ENCODE data around the gene HTR3D. TPM values are rescaled to one million over a fixed set of nuclear protein-coding genes. Genes with fewer than 3 reads are reported as not detected.

HTR3D gene
- total RNA-seq, 1 experiment from 2014 or later = not detected

DNA sequence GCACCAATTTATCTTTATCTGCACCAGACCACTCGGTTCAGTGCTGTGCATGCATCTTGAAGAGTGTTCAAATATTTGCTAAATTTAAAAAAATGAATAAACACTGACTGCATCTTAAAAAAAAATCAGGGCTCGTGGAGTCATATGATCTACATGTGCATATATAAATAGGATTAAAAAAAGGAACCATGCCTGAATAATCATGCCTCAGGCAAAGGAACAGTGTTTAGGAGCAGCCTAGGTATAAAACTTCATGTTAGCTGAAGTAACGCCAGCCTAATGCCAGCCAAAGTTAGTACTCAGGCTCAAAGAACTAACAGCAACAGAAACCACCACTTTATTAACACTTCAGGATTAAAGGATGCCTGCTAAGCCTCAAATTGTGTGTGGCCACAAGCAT is 23.4 kb upstream of the HTR3D start:
- H3K9me2 ChIP-seq (ENCODE audit: insufficient read depth) = no peaks in the 10 kb centered on the region
- RAD21 ChIA-PET (ENCODE audit: low non-redundant PET in 1 of 2, low total read pairs in 2 of 2, uncharacterized antibody in 2 of 2, unreplicated experiment in 2 of 2) = no interaction called here
- no peaks in the 10 kb centered on the region for H3K27me3 ChIP-seq (ENCODE audit: insufficient read depth, low read length)
- no peak overlapping the region for H3K4me2 ChIP-seq (ENCODE audit: low read length)
- no peaks in the 10 kb centered on the region for H3K79me2 ChIP-seq (ENCODE audit: insufficient read depth, low read length)
- H3K36me3 ChIP-seq (ENCODE audit: control insufficient read depth in 1 of 2, insufficient read depth in 2 of 2, low read length in 2 of 2) = no peaks in the 10 kb centered on the region
- peaks cover 14 to 20% of the 10 kb centered on the region in 2 experiments for H3K4me1 ChIP-seq (ENCODE audit: control insufficient read depth in 1 of 2, insufficient read depth in 2 of 2, low read length in 2 of 2)
- ATAC-seq = no peak
- H2AFZ ChIP-seq (ENCODE audit: low read depth, low read length, poor library complexity, severe bottlenecking) = no peak overlapping the region
- no peaks in the 10 kb centered on the region for H4K20me1 ChIP-seq (ENCODE audit: insufficient read depth)
- no peak overlapping the region for H3K27ac ChIP-seq (ENCODE audit: low read depth, low read length)
- POLR2A ChIA-PET = no interaction called here
- intact Hi-C loops (cut with micrococcal nuclease) = no loop called here
- no peak for TF ChIP-seq EGR1 (IDR thresholded peaks at IDR 0.05; ENCODE audit: low read depth)
- DNase-seq (ENCODE audit: low read depth, low spot score) = no peak
- CTCF ChIA-PET = no interaction called here
- no TSS peak for BruUV-seq (replicated peaks)
- H3K4me3 ChIP-seq (replicated peaks in 1 of 2; ENCODE audit: low read depth in 1 of 2, low read length in 2 of 2) = no peak overlapping the region
- no peak overlapping the region for H3K9ac ChIP-seq (ENCODE audit: low read length)
- no peaks in the 10 kb centered on the region for H3K9me3 ChIP-seq (ENCODE audit: control insufficient read depth in 1 of 2, insufficient read depth in 1 of 2, low read depth in 1 of 2, low read length in 2 of 2)

DNA sequence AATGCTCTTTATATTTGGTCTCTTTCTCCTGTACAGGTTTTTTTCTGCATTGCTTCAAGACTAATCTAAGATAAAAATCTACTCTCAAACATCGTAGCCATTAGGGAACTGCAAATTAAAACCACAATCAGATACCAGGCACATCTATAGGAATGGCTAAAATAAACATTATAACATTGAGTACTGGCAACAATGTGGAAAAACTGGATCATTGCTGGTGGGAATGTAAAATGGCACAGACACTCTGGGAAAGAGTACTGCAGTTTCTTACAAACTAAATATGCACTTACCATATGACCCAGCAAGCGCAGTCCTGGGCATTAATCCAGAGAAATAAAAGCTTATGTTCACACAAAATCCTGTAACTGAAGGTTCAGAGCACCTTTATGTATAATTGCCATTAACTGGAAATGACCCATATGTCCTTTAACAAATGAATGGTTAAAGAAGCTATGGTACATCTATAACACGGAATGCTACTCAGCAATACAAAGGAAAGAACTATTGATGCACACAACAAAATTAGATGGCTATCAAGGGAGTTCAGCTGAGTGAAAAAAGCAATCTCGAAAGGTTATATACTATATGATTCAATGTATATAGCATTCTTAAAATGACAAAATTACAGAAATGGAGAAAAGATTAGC is 20.2 kb upstream of the HTR3D start:
- Histone ChIP-seq H3K4me3 (replicated peaks in 1 of 2; ENCODE audit: low read depth in 1 of 2, low read length in 2 of 2) (no peak overlapping the region), H3K9me3 (ENCODE audit: control insufficient read depth in 1 of 2, insufficient read depth in 1 of 2, low read depth in 1 of 2, low read length in 2 of 2) (no peaks in the 10 kb centered on the region), H3K27ac (ENCODE audit: low read depth, low read length) (no peak overlapping the region), H2AFZ (ENCODE audit: low read depth, low read length, poor library complexity, severe bottlenecking) (no peak overlapping the region), H3K9ac (ENCODE audit: low read length) (no peak overlapping the region), H3K4me2 (ENCODE audit: low read length) (no peak overlapping the region), H3K9me2 (ENCODE audit: insufficient read depth) (no peaks in the 10 kb centered on the region), H3K4me1 (ENCODE audit: control insufficient read depth in 1 of 2, insufficient read depth in 2 of 2, low read length in 2 of 2) (peaks cover 5 to 9% of the 10 kb centered on the region in 2 experiments), H3K27me3 (ENCODE audit: insufficient read depth, low read length) (no peaks in the 10 kb centered on the region), H3K36me3 (ENCODE audit: control insufficient read depth in 1 of 2, insufficient read depth in 2 of 2, low read length in 2 of 2) (no peaks in the 10 kb centered on the region), H4K20me1 (ENCODE audit: insufficient read depth) (no peaks in the 10 kb centered on the region), H3K79me2 (ENCODE audit: insufficient read depth, low read length) (no peaks in the 10 kb centered on the region; the same call in 1 of the 2 replicates)
- CTCF ChIA-PET = no interaction called here
- no TSS peak for BruUV-seq (replicated peaks)
- no peak for DNase-seq (ENCODE audit: low read depth, low spot score)
- no peak for ATAC-seq
- intact Hi-C loops (cut with micrococcal nuclease) = loop anchor here (10.0 kb wide), 1 partner anchor 273 kb away; no protein-coding TSS in a partner anchor
- TF ChIP-seq YY1 (IDR thresholded peaks at IDR 0.05; ENCODE audit: extremely low read depth, insufficient replicate concordance, low read depth, low read length) (no peak), JUND (IDR thresholded peaks at IDR 0.05) (no peak), CBX3 (IDR thresholded peaks at IDR 0.05; ENCODE audit: low read depth) (no peak), EZH2 (IDR thresholded peaks at IDR 0.05) (no peak)
- POLR2A ChIA-PET = no interaction called here
- RAD21 ChIA-PET (ENCODE audit: low non-redundant PET in 1 of 2, low total read pairs in 2 of 2, uncharacterized antibody in 2 of 2, unreplicated experiment in 2 of 2) = no interaction called here

Data from HCT116 (cell line).